ENCODE results near the gene RIIAD1. TPM values are rescaled to one million over a fixed set of nuclear protein-coding genes. Genes with fewer than 3 reads are reported as not detected.

Gene RIIAD1
- total RNA-seq, 1 experiment from 2014 or later, result 0.12 TPM

GRCh38 chr1:151693057-151693651 lies 28.2 kb upstream of the RIIAD1 start:
- H3K27me3 ChIP-seq (ENCODE audit: insufficient read depth, low read length), result no peaks in the 10 kb centered on the region
- ChIA-PET RAD21 (ENCODE audit: low non-redundant PET in 1 of 2, low total read pairs in 2 of 2, uncharacterized antibody in 2 of 2, unreplicated experiment in 2 of 2) (interaction anchor here (0.6 to 1.2 kb wide), 3 partner anchors 28 to 144 kb away, joined by 3 to 5 read pairs (median 4); partner anchors contain the start of gene RIIAD1 (in 1 of the 2)), CTCF (interaction anchor here (1.0 to 1.2 kb wide), 4 partner anchors 9 to 144 kb away, joined by 3 to 8 read pairs (median 4); no protein-coding TSS in a partner anchor), POLR2A (no interaction called here)
- H3K36me3 ChIP-seq (ENCODE audit: control insufficient read depth in 1 of 2, insufficient read depth in 2 of 2, low read length in 2 of 2), result peaks cover 12% of the 10 kb centered on the region in 2 experiments; a peak in 2 of 4 replicates
- H3K4me3 ChIP-seq (replicated peaks in 1 of 2; ENCODE audit: low read depth in 1 of 2, low read length in 2 of 2), result no peak overlapping the region
- H3K79me2 ChIP-seq (ENCODE audit: insufficient read depth, low read length), result no peaks in the 10 kb centered on the region
- TF ChIP-seq, protein P1, sequence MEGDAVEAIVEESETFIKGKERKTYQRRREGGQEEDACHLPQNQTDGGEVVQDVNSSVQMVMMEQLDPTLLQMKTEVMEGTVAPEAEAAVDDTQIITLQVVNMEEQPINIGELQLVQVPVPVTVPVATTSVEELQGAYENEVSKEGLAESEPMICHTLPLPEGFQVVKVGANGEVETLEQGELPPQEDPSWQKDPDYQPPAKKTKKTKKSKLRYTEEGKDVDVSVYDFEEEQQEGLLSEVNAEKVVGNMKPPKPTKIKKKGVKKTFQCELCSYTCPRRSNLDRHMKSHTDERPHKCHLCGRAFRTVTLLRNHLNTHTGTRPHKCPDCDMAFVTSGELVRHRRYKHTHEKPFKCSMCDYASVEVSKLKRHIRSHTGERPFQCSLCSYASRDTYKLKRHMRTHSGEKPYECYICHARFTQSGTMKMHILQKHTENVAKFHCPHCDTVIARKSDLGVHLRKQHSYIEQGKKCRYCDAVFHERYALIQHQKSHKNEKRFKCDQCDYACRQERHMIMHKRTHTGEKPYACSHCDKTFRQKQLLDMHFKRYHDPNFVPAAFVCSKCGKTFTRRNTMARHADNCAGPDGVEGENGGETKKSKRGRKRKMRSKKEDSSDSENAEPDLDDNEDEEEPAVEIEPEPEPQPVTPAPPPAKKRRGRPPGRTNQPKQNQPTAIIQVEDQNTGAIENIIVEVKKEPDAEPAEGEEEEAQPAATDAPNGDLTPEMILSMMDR (IDR thresholded peaks at IDR 0.05 in 2 of 3, conservative IDR thresholded peaks at IDR 0.05 in 1 of 3; ENCODE audit: borderline replicate concordance in 1 of 3, insufficient read depth in 1 of 3, low read depth in 2 of 3, low read length in 2 of 3), result peak; percentile 64 to 74 (median 72); a peak in 5 of 6 replicates
- TF ChIP-seq TCF7L2 (IDR thresholded peaks at IDR 0.05; ENCODE audit: borderline replicate concordance, extremely low read depth, insufficient read depth, insufficient read length) (no peak), RAD21 (IDR thresholded peaks at IDR 0.05; ENCODE audit: low read depth) (peak; percentile 77), FOSL1 (IDR thresholded peaks at IDR 0.05; ENCODE audit: low read depth) (no peak)
- H3K9me3 ChIP-seq (ENCODE audit: control insufficient read depth in 1 of 2, insufficient read depth in 1 of 2, low read depth in 1 of 2, low read length in 2 of 2), result no peaks in the 10 kb centered on the region
- no TSS peak for BruUV-seq (replicated peaks)
- DNase-seq (ENCODE audit: low read depth, low spot score) (peak; percentile 23), ATAC-seq (peak; percentile 72)
- H3K4me1 ChIP-seq (ENCODE audit: control insufficient read depth in 1 of 2, insufficient read depth in 2 of 2, low read length in 2 of 2), result no peaks in the 10 kb centered on the region
- H4K20me1 ChIP-seq (ENCODE audit: insufficient read depth), result no peaks in the 10 kb centered on the region
- no peak overlapping the region for H3K27ac ChIP-seq (ENCODE audit: low read depth, low read length)
- H3K9me2 ChIP-seq (ENCODE audit: insufficient read depth), result no peaks in the 10 kb centered on the region
- H2AFZ ChIP-seq (ENCODE audit: low read depth, low read length, poor library complexity, severe bottlenecking), result no peak overlapping the region
- no peak overlapping the region for H3K4me2 ChIP-seq (ENCODE audit: low read length)
- intact Hi-C loops (cut with micrococcal nuclease), result loop anchor here (1.0 kb wide), 2 partner anchors 42 to 143 kb away; no protein-coding TSS in a partner anchor
- no peak overlapping the region for H3K9ac ChIP-seq (ENCODE audit: low read length)

GRCh38 chr1:151701515-151701914 lies 19.8 kb upstream of the RIIAD1 start:
- Histone ChIP-seq H3K4me3 (replicated peaks in 1 of 2; ENCODE audit: low read depth in 1 of 2, low read length in 2 of 2) (no peak overlapping the region), H3K4me2 (ENCODE audit: low read length) (no peak overlapping the region), H3K9me2 (ENCODE audit: insufficient read depth) (no peaks in the 10 kb centered on the region), H3K9me3 (ENCODE audit: control insufficient read depth in 1 of 2, insufficient read depth in 1 of 2, low read depth in 1 of 2, low read length in 2 of 2) (no peaks in the 10 kb centered on the region), H3K79me2 (ENCODE audit: insufficient read depth, low read length) (no peaks in the 10 kb centered on the region), H3K4me1 (ENCODE audit: control insufficient read depth in 1 of 2, insufficient read depth in 2 of 2, low read length in 2 of 2) (no peaks in the 10 kb centered on the region; a peak in 1 of 4 replicates), H3K27ac (ENCODE audit: low read depth, low read length) (no peak overlapping the region), H4K20me1 (ENCODE audit: insufficient read depth) (no peaks in the 10 kb centered on the region), H3K27me3 (ENCODE audit: insufficient read depth, low read length) (no peaks in the 10 kb centered on the region), H2AFZ (ENCODE audit: low read depth, low read length, poor library complexity, severe bottlenecking) (no peak overlapping the region), H3K36me3 (ENCODE audit: control insufficient read depth in 1 of 2, insufficient read depth in 2 of 2, low read length in 2 of 2) (peaks cover 4% of the 10 kb centered on the region in 2 experiments; a peak in 2 of 4 replicates), H3K9ac (ENCODE audit: low read length) (no peak overlapping the region)
- DNase-seq (ENCODE audit: low read depth, low spot score) (no peak), ATAC-seq (no peak)
- POLR2A ChIA-PET, result no interaction called here
- TF ChIP-seq POLR2AphosphoS5 (IDR thresholded peaks at IDR 0.05; ENCODE audit: low read depth, low read length) (no peak), CBX3 (IDR thresholded peaks at IDR 0.05; ENCODE audit: low read depth) (no peak)
- RAD21 ChIA-PET (ENCODE audit: low non-redundant PET in 1 of 2, low total read pairs in 2 of 2, uncharacterized antibody in 2 of 2, unreplicated experiment in 2 of 2), result no interaction called here
- intact Hi-C loops (cut with micrococcal nuclease), result no loop called here
- BruUV-seq (replicated peaks), result no TSS peak
- CTCF ChIA-PET, result no interaction called here
